ENCODE results near the gene ZNF423.

Gene ZNF423

DNA sequence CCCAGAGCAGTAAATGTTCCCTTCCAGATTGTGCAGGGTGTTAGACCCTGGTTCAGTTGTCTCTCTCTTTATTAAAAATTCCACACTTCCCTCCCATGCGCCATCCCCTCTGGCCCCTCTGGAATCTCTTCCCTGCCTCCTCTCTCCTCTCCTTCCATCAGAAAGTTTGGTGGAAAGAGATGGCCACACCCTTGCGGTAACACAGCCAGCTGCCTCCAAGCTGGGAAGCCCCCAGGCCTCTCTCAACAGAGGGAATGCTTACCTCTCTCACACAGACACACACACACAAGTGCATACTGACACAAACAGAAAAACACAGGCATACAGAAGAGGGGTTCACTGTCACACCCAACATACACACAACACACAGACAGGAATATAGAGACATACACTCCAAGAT lies 261.8 kb downstream of the ZNF423 start:
- DNase-seq, result no peak

DNA sequence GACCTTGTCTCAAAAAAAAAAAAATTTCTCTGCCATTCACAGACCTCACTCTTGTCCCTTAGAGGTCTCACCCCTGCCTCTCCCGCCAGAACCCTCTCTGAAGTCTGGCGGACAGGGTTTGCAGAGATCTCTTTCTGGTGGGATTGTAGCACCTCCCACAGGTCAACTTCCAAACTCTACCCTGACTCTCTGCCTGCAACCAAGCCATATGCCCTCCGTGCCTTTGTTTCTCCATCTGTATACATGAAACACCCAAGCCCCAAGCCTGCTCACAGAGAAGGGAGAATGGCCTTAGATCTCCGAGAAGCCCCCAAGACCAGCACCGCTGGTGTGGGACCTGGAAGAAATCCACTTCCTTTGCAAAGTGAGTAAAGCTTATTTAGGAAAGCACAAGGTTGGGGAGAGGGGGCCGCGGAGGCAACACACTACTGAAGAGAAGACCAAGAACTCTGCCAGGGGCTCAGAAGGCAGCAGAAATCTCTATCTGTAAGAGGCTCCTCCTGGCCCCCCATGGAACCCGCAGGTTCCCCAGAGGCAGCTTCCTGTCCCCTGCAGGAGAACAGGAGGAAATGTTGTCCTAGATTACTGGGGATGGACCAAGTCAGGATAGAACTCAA lies 262.4 kb downstream of the ZNF423 start:
- DNase-seq, result no peak

DNA sequence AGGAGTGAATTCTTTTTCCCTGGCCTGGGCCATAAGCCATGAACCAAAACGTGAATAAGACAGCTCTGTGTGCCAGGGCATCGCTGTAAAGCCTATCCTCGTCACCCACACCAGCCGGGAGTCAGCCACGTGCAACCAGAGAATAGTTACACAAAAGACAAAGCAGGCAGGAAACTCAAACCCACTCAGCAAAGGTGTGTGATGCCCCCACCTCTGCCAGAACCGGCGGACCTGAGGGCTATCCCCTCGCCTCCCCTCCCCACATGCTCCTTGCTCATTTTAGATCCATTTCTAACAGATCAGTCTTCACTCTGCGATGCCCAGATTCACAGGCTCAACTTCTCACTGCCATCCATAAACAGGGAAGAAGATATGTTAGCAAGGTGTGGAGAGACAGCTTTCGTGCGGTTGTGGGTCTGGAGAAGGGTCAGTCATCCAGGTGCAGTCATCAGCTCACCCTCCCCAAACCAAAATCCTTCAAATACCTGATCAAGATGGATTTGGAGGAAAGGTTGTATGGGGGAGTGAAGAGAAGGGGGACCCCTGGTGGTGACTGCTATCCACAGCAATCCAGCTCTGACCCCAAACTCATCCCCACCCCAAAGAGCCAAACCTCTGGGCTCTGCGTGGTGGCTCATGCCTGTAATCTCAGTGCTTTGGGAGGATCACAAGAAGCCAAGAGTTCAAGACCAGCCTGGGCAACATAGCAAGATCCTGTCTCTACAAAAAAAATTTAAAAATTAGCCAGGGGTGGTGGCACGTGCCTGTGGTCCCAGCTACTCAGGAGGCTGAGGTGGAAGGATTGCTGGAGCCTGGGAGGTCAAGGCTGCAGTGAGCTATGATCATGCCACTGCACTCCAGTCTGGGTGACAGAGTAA lies 263.1 kb downstream of the ZNF423 start:
- DNase-seq, result peak; percentile 2

DNA sequence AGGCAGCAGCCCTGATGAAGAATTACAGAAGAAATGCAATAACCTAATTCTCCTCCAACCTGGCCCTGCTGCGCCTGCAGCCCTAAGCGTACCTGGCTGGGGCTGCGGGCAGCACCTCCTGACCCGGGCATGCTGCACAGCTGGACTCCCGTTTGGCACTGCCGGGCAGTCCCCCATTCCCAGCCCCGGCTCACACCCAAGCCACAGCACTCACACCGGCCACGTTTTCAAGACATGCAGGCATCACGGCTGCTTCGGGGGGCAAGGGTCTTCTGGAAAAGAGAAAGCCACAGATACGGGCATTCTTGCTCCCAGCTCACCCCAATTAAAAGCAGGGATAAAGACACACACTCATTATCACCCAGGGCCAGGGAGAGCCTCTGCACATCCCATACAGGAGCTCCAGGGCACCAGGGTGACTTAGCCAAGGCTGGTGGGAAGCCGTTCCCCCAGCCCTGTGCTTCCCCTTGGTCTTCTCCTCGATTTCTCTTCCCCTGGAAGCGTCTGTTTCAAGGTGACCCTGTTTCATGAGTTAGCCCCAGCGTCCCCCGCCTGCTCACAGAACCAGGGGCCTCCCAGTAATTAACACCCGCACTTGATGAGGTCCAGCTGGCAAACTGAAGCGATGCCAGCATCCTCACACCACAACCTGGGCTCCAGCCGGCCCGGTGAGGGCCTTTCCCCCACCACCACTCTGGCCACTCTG lies 265.6 kb downstream of the ZNF423 start:
- DNase-seq, result no peak

DNA sequence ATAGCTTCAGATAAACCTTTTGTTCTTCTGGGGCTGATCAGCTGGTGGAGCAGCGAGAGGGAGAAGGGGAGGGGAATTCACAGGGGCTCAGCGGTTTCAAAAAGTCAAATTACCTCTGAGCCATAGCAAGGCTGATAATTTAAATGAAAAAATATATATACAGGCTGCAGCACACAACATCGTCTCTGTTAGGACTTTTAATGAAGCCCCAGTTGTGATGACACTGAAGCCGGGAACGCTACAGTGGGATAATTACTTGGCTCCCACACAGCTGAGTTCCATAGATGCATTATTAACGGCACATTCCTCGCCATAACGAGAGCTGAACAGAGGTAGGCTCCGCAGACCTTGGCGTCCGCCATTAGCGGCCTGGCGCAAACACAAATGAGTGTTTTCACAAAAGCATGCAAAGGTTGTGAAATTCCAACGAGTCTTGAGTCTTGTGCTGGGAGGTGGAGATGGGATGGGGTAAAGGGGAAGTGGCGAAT lies 266.3 kb downstream of the ZNF423 start:
- DNase-seq, result no peak

DNA sequence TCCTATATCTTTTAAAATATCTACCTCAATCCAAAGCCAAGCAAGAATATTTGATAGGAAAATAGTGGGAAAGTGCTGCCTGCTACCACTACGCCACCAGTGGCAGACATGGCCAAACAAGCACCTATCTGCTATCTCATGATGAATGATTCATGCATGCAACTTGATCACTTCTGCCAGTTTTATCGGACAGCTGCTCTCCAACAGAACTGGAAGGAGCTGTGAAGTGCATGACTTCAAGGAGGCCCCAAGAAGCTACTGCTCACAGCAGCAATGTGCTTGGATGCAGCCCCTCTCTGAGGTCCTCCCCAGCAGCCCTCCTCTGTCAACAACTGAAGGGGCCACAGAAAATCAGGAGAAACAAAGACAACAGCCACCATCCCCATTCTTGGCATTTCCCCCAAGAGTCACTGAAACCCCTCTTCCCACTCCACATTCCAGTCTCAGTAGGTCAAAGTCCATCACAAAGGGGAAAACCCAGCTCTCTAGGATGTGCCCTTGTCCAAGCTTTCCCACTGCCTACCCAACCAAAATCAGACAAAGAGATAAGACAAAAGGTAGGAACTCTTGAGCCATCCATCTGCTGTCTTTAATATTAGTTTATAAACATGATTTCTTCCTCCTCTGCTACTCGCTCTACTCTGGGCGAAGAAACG lies 267.1 kb downstream of the ZNF423 start:
- no peak for DNase-seq

DNA sequence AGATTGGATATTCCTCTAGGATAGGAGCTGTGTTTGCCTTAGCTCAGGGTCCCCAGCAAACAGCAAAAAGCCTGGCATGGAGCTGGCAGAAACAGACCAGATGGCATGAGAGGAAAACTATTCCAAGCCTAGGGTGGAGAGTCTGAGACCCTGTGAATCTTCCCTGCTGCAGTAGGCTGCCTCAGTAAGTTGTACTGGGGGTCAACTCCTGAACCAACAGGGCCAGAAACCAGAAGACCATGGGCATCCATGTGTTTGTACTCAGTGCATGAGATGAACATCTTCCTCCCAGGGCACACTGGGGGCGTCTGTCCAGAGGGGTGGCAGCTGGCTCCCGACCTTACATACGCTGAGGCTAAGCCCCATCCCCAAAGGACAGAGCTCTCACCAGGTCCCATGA lies 267.9 kb downstream of the ZNF423 start:
- DNase-seq, result no peak

DNA sequence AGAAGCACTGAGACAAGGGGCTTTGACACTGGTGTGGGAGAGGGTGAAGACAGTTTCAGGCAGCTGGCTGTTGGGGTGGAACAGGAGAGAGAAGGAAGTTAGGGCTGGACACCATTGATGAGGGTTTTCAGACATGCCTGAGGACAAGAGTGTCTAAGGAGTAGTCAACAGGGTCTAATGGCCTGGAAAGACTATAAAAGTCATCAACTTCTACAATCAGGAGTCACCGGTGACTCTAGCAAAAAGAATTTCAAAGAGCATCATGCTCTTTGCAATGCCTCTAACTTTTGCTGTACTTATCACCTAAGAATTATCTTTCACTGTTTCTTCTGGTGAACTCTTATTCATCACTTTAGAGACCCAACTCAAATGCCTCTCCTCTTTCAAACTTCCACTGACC lies 268.4 kb downstream of the ZNF423 start:
- no peak for DNase-seq

DNA sequence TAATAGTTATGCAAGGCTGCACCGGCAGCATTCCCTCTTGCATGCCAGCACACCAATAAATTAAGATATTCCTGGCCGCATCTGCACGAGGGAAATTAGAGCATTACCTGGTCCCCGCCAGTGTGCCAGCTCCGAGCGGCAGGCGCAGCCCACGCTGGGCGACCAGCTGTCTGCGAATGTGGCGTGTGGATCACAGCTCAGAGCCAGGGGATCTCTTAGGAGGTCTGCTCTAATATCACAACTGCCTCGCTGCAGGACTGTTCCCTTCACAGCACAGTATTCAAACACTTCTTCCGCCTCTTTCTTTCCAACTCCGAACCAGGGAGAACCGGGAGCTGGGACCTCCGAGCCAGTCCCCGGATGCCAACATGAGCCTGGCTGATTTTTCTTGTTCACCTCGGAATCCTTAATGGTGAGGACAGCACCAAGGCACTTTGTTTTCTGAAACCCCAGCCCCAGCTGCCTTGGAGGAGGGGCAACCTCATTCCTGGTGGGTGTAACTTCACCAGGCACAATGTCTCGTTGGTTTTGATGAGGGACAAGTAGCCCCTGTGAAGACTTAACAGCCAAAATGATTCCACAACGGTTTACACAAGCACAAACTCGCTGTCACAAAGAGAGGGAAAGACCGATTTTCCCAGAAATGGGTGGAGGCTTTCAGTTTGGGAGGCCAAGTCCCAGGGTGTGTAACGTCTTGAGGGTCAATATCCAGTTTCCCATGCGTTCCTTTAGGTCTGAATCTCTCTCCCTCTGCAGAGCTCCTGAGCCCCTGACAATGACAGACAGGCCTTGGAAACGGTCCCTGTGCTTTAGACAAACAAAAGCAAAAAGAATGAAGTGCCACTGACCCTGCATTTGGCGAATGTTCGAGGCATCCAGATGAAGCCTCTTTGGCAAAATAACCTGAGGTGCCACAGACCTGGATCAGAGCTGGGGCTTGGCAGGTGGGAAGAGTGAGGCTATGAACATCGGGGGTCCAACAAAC lies 269.2 kb downstream of the ZNF423 start:
- DNase-seq, result no peak

DNA sequence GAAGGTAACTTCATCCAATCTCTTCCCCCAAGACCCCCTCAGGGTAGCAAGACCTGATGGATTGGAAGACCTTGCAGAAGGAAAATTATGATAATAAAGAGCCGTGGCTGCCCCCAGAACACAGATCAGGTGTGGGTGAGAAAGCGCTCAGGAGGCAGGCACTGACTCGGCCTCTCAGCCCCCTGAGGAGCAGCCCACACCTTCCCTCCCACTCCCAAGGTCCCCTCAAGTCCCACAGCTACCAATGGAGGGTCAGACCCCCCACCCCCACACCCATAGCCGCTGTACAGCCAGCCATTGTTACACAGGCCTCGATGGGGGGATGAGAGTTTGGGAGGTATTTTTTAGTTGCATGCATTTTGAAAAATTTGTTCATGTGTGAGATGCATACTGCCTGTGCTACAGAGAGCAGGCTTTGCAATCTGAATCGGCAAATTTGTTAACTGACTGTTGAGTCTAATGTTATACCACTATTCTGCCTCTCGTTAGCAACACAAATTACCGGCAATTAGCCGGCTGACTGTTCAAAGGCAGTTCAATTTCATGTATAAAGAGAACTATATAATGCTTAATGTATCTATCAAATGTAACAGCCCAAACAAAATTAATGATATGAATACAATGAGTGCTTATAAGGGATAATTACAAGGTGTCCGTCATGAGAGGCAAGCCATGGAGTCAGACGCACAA lies 270.6 kb downstream of the ZNF423 start:
- no peak for DNase-seq

DNA sequence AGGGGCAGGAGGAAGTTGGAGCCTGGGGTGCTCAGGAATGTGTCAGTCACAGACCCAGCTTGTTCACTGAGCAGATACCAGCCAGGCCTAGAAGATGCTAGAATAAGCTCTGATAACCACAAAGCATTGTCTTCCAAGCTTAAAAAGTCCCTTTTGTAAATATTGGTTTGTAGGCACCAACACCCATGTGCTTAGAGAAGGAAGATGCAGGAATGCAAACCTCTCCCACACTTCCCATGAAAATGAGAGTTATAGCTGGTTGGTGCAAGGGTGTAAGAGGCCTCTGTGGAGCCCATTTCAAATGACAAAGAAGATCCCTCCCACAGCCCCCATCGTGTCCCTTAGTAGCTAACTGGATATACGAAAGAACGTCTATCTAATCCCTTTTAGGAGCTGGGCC lies 272.0 kb downstream of the ZNF423 start:
- DNase-seq, result no peak

DNA sequence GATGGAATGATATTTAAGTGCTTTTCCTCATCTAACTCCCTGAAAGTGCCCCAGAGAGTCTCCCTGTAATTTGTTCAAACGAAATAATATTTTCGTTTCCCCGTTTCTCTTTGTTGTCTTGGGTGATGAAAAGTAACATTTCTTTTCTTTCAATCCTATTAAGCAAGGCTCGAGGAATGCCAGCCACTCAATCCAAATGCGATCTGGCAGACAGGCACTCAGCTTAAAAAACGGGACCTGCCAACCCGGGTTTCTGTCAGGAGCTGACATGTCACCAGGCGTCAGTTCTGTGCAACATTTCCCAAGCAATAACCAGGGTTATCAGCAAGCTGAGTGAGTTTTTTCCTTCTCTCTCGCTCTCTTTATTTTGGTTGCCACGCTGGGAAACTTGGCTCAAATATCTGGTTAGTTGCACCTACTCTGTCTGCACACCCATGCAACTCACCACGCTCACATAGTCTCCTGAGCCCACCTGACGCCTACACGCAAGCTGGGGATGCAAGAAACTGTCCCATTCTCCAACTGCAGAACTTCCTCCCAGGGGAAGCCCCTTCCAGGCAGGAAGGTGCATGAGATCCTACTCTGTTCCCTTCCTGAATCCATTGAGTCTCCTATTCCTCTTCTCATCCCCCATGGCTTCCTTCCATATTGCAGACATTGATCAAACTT lies 274.1 kb downstream of the ZNF423 start:
- DNase-seq, result no peak

DNA sequence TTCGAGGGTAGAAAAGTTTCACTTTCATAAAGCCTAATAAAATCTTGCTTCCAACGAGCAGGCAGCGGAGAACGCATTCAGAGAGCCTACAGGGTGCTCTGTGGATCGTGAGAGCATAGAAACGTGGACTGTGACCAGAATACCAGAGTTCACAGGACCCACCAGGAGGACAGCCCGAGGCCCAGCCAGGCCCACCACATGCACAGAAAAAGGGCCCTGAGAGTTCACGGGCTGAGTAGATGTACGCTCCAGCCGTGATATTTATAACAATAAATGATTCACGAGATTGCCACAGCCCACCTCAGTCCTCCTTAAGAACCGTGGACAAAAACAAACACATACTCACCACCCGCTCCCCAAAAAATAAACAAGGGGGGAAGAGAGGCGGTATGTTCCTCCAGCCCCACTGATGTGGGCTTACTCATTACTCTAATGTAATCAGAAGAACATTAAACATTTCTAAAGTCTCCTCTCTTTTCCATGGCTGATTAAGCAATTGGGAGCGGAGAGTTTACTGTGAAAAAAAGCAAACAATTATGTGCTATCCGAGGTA lies 275.1 kb downstream of the ZNF423 start:
- no peak for DNase-seq

DNA sequence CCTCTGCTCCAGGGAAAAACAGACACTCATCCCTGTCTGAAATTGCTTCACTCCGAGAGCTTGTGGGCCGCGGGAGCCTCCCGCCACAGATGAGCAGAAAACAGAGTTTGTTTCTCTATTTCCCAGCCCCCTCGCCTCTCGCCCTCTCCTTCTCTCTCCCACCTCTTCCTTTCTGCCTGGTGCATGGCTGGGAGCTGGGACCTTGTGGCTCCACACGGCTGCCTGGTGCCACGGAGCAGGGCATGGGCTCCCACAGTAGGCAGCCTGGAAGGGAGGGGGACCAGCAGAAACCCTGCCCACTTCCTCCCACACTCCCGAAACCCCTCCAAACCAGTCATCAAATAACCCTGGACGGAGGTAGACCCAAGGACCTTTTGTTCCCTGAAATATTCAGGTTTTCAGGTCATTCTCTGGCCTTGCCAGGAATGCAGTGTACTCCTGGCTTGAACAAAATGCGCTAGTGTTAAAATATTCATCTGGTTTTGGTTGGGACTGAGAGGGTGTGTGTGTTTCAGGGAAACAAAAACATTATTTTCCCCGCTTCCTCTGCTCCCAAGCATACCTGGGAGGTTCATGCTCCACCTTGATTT lies 277.4 kb downstream of the ZNF423 start:
- no peak for DNase-seq

DNA sequence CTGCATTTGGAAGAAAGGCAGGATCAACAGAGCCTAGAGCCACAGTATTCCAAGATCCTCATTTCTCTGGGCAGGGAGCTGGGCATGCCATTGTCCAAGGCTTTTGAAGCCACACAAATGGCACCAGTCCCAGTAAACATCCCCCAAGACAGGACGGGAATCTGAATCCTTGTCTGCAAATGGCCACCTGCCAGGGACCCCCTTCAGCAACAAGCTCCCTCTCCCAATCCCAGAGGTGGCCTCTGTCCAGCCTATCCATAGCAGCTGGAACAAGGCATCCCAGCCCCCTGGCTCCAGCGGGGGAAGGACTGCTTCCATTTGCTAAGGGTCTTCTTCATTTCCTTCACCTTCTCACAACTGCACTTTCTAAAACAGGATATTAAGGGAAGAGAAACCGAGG lies 277.9 kb downstream of the ZNF423 start:
- no peak for DNase-seq

DNA sequence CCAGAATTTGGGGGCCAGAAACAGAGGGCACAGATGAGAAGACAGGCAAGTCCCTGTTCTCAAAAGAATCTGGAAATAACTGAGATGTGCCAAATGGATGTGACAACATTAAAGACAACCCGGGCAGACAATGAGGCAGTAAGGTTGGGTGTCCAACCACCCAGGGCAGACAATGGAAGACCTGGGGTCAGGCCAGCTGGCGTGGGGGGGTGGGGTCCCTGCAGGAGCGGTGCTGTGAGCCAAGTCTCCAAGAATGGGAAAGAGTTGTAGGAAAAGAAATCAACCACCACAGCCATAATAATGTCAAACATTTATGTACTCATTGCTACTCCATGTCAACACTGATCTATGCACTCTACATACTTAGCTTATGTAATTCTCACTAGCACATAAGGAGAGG lies 279.0 kb downstream of the ZNF423 start:
- DNase-seq, result no peak

DNA sequence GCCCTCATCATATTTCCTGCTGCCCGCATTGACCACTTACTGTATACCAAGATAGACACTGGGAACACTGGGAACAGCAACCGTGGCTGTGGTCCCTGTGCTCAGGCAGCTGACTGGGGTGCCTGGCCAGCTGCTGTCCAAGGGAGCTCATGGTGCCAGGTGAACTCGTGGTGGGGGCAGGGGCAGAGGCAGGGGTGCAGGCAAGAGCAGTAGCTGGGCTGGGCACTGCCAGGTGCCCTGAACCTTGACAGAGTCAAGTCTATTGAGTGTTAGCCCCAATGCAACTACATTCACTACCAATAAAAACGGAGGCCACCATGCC lies 279.8 kb downstream of the ZNF423 start:
- DNase-seq, result no peak

DNA sequence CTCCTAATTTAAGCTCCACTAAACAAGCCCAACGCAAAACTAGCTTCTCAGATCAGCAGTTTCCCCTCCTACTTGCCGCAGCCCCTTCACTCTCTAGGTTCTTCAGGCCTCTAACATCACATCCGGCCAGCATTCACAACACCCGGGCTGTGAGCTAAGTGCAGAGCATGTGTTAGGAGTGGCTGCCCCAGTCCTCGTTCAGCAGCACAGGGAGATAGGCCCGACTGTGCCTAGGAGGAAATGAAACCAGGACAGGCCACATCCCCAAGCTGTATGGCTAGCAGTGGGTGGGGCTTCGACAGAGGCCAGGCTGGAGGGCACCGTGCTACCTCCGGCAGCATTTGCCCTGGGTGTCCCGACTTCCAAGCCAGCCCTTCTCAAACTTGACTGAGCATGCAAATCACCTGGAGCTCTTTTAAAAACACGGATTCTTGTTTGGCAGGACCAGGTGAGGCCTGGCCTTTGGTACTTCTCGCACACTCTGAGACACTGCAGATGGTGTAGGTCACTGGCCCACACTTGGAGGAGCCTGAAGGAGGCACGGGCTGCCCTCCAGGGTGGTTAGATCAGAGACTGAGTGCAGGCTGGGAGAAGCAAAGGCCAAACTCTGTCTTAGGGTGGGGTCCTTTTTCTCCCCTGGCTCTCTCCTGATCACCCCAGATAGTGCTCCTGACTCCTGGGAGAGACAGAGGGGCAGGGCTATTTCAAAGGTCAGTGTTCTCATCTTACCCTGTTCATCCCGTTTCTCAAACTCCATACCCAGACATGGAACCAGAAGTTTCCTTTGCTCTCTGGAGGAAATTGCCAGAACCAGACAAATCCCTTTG lies 280.4 kb downstream of the ZNF423 start:
- no peak for DNase-seq

DNA sequence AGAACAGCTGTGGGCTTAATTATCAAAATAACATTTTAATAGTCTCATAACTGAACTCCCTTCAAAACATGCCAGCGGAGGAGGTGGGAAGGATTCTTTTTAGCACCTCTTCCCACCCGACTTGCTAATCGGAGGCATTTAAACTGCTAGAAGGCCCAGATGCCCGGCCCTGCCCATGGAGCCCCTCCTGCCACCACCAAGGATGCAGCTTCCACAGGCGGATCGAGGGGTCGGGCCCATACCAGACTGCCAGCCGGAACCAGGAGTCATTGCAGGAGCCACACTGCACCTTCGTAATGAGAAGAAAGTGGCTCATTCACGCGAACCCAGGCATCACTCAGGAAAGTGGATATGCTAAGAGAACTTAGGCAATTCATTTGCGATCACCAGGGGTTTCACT lies 281.1 kb downstream of the ZNF423 start:
- no peak for DNase-seq
